GM19099 (cell line): ENCODE data around the gene PAXX.

ENCODE experiments used
- POLR2A ChIP-seq: IDR thresholded peaks from 3 replicates; pipeline ENCODE4 v1.6.1; 2011; ENCODE audit warnings: low read depth; ENCODE audit not compliant: insufficient read length; ENCODE audit errors: extremely low read depth

Gene PAXX

GRCh38 chr9:137030006-137030405, 37.8 kb downstream of the PAXX start:
- TF ChIP-seq POLR2A, result no peak

DNA sequence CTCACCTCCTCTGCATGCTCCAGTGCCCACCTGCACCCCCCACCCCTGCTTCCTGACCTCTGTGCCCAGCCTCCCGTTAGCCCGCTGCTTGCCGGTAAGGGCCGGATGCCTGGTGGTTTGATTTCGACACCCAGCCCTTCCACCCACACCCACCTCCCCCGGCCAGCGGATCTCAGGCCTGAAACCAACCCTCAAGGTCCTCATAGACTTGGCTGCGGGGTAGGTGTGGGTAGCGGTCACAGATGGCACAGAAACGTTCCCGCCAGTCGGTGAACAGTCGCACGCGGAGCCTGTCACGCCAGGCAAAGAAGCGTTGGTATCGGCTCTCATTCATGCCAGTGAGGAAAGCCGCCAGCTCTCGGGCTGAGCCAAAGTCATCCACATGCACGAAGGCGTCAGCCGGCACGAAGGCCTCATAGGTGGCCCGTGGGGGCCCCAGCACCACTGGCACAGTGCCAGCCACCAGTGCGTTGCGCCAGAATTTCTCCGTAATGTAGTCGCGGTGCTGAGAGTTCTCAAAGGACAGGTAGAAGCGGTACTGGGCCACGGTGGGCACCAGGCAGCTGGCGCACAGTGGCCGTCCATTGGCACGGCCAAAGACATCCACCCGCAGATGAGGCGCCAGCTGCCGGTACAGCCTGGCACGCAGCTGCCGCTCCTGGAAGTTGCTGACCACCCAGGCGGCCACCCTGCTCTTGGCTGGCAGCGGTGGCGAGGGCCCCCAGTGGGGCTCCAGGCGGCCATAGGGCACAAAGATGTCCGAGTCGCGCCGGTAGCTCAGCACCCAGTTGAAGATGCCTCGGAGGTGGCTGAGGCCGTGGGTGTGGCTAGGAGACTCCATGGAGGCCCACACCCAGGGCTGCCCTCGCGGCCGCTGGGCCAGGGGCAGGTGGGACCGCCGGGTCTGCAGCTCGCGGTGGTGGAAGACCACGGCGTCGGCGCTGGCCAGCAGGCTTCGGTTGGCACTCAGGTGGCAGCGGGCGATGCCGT, 38.6 kb downstream of the PAXX start:
- TF ChIP-seq POLR2A, result no peak

DNA sequence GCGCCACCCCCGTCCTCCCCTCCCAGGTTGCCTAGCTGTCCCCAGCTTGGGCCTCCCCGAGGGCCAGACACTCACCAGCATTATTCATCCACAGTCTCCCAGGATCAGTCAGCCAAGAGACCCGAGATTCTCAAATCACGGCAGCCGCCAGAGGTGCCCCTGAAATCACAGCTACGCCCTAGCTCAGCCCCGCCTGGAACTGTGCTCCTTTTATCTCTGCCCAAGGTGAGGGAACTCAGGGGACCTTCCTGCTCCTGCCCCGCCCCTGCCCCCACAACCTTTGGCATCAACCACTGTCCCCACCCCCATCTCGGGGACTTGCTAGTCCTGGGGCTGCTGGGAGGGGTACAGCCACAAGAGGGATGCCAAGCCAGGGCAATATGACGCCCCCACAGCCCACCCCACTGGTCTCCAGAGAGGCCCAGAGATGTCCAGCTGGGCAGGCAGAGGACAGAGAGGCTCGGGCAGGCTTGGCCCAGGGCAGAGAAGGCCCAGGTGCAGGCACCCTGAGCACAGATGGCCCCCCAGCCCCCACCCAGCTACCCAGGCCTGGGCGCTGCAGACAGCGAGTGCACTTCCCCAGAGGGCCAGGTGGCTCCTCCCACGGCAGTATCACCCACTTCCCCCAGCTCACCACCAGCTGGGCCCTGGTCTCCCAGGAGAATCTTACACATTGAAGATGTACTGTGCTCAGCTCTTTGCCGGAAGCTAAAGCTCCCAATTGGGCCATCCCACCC, 39.9 kb downstream of the PAXX start, which contains the start of gene FUT7:
TSS of gene FUT7 (minus strand) at position 185 of the 737 bp plus-strand sequence. CDS start at position 88, 97 bp downstream.
- no peak for TF ChIP-seq POLR2A

DNA sequence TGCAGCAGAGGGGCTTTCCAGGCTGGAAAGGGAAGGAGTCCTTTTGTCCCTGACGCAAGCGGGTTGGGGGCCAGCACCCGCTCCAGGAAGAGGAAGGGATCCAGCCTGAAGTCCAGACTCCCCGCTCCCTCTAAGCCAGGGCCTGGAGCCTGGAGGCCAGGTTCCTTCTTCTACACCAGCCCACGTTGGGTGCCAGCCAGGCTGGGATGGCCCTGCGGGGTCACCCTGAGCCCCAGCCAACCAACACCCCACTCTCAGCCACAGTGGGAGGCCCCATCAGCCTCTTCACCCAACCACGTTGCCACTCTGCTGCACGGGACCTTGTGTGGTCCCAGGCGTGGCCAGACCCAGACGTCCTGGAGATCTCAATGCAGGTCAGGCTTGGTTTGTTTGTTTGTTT, 40.6 kb downstream of the PAXX start:
- TF ChIP-seq POLR2A, result no peak

DNA sequence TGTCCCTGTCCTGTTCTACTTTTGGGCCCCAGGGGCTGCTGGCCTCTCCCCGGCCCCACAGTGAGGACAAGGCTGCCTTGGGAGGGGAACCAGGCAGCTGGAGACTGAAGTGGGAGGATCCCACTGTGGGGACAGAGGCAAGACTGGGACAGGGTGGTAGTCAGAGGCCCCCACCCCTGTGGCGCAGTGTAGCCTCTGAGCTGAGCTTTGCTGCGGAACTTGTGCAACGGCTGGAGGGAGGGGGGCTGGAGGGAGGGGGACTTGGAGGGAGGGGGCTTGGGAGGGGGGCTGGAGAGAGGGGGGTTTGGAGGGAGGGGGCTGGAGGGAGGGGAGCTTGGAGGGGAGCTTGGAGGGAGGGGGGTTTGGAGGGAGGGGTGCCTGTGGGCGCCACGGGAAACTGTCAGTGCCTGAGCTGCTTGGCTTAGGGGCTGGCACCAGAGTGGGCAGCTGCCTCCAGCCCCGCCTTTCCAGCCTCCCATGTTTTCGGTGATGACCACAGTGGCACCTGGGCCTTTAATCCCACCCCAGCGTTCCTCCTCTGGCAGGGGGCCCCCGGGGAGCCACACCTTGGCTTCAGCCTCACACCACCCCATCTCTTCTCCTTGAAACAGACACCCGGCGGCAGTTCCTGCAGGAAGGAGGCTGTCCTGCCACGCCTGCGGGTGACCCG, 42.0 kb downstream of the PAXX start:
- no peak for TF ChIP-seq POLR2A

GRCh38 chr9:137034709-137035506, 42.7 kb downstream of the PAXX start:
- no peak for TF ChIP-seq POLR2A

DNA sequence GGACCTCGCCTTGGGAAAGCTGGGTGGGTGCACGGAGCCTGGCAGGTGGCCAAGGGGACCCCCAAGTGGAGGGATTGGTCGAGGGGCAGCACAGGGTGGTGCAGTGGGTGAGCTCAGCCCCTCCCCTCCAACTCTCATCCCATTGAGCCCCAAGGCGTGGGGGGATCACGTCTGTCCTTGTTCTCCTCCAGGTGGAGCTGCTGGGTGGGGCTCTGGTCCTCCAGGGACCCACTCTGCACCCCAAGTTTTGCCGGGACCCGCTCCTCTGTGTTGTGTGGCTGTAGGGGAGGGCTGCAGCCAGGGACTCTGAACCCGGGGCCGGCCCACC, 43.2 kb downstream of the PAXX start:
- no peak for TF ChIP-seq POLR2A

- no peak for TF ChIP-seq POLR2A
Measured at GRCh38 chr9:137035937-137036336, 43.7 kb downstream of the PAXX start.

- TF ChIP-seq POLR2A, result no peak
Measured at GRCh38 chr9:137037035-137037434, 44.8 kb downstream of the PAXX start.

- TF ChIP-seq POLR2A, result no peak
Measured at GRCh38 chr9:137037483-137037882, 45.3 kb downstream of the PAXX start.

DNA sequence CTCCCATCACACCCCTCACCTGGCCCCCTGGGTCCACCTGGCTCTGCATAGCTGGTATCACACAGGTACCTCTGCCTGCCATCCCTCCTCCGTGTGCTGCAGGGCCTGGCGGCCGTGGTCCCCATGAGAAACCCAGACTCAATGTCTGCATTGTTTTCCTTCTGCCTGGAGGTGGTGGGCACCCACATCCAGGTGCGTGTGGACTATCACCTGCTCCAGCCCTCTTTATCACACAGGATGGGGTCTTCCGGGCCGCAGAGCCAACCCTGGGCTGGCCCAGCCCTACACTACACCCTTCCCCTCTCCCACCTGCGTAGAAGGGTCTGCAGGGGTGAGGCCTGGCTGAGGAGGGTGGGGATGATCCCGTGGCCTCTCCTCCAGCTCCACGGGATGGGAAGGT, 46.7 kb downstream of the PAXX start:
- no peak for TF ChIP-seq POLR2A

GRCh38 chr9:137039611-137040366, 47.6 kb downstream of the PAXX start:
- no peak for TF ChIP-seq POLR2A

DNA sequence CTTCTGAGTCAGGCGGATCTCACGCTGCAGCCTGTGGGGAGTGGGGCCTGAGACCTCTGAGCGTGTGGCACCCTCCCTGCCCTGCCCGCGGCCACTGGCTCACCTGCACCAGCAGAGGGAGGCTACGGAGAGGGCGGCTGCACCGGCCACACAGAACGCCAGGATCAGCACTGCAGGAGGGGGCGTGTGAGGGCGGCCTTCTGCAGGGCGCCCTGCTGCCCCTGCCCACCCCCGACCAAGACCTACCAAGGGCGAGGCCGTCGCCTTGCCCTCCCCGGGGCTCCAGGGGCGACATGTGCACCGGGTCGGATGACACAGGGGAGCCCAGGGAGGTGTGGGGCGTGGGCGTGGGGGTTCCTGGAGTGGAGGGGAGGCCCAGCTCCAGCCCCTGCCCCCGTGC, 48.3 kb downstream of the PAXX start:
- no peak for TF ChIP-seq POLR2A

DNA sequence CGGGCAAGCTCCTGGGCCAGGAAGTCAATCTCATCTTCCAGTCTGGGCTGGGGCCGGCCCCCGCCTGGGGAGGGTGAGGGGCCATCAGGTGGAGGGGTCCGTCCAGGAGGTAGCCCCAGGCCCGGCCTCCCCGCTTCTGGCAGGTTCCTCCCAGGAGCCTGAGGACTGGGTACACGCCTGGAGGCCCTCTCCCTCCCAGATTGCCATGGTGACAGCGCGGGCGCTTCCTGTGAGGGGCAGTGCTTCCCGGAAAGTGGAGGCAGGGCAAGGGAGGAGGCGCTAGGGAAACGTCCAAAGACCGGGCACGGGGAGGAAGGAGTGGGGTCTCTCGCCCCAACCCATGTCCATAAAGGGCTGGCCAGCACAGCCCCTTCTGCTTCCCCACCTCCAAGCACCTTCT, 48.9 kb downstream of the PAXX start:
- no peak for TF ChIP-seq POLR2A
